ENCODE data around the gene LAMC3.

The LAMC3 gene

GRCh38 chr9:131092030-131092429 is 83.1 kb downstream of the LAMC3 start:
- no peaks in the 10 kb centered on the region for H3K4me1 ChIP-seq (ENCODE audit: low read depth, poor library complexity, severe bottlenecking)
- no peak for TF ChIP-seq CTCF (conservative IDR thresholded peaks at IDR 0.05; ENCODE audit: low read depth, low read length)
- H3K36me3 ChIP-seq (ENCODE audit: insufficient read depth): no peaks in the 10 kb centered on the region
- no peak overlapping the region for H3K4me2 ChIP-seq
- no peak overlapping the region for H3K9ac ChIP-seq
- no peak overlapping the region for H3K4me3 ChIP-seq (IDR thresholded peaks at IDR 0.05; ENCODE audit: insufficient read depth, low read depth, low read length)
- no peaks in the 10 kb centered on the region for H4K20me1 ChIP-seq (ENCODE audit: insufficient read depth)
- H3K27me3 ChIP-seq (ENCODE audit: insufficient read depth, low read depth): peaks cover 20% of the 10 kb centered on the region
- H3K79me2 ChIP-seq (ENCODE audit: insufficient read depth, low read depth): no peaks in the 10 kb centered on the region
- no peak overlapping the region for H2AFZ ChIP-seq (ENCODE audit: low read depth)
- no peak overlapping the region for H3K27ac ChIP-seq

GRCh38 chr9:131092548-131093440 is 83.8 kb downstream of the LAMC3 start:
- peaks cover 20% of the 10 kb centered on the region for H3K27me3 ChIP-seq (ENCODE audit: insufficient read depth, low read depth)
- H3K36me3 ChIP-seq (ENCODE audit: insufficient read depth): no peaks in the 10 kb centered on the region
- no peaks in the 10 kb centered on the region for H4K20me1 ChIP-seq (ENCODE audit: insufficient read depth)

GRCh38 chr9:131094015-131094414 is 85.0 kb downstream of the LAMC3 start:
- TF ChIP-seq CTCF (conservative IDR thresholded peaks at IDR 0.05; ENCODE audit: low read depth, low read length): no peak
- Histone ChIP-seq H3K4me3 (IDR thresholded peaks at IDR 0.05; ENCODE audit: insufficient read depth, low read depth, low read length) (no peak overlapping the region), H3K27ac (no peak overlapping the region), H4K20me1 (ENCODE audit: insufficient read depth) (no peaks in the 10 kb centered on the region), H3K36me3 (ENCODE audit: insufficient read depth) (no peaks in the 10 kb centered on the region), H3K4me2 (no peak overlapping the region), H3K79me2 (ENCODE audit: insufficient read depth, low read depth) (no peaks in the 10 kb centered on the region), H3K27me3 (ENCODE audit: insufficient read depth, low read depth) (peaks cover 29% of the 10 kb centered on the region), H3K4me1 (ENCODE audit: low read depth, poor library complexity, severe bottlenecking) (no peaks in the 10 kb centered on the region), H2AFZ (ENCODE audit: low read depth) (no peak overlapping the region), H3K9ac (no peak overlapping the region)

More at GRCh38 chr9:131092548-131093440, 83.8 kb downstream of the LAMC3 start:
- Histone ChIP-seq H3K9ac (no peak overlapping the region), H3K27ac (no peak overlapping the region), H2AFZ (ENCODE audit: low read depth) (no peak overlapping the region), H3K4me2 (no peak overlapping the region), H3K4me3 (IDR thresholded peaks at IDR 0.05; ENCODE audit: insufficient read depth, low read depth, low read length) (no peak overlapping the region), H3K79me2 (ENCODE audit: insufficient read depth, low read depth) (no peaks in the 10 kb centered on the region), H3K4me1 (ENCODE audit: low read depth, poor library complexity, severe bottlenecking) (no peaks in the 10 kb centered on the region)
- TF ChIP-seq CTCF (conservative IDR thresholded peaks at IDR 0.05; ENCODE audit: low read depth, low read length): no peak

- no peak overlapping the region for H3K27ac ChIP-seq
- H3K4me1 ChIP-seq (ENCODE audit: low read depth, poor library complexity, severe bottlenecking): no peaks in the 10 kb centered on the region
- H2AFZ ChIP-seq (ENCODE audit: low read depth): no peak overlapping the region
- no peaks in the 10 kb centered on the region for H4K20me1 ChIP-seq (ENCODE audit: insufficient read depth)
- H3K4me3 ChIP-seq (IDR thresholded peaks at IDR 0.05; ENCODE audit: insufficient read depth, low read depth, low read length): no peak overlapping the region
- H3K79me2 ChIP-seq (ENCODE audit: insufficient read depth, low read depth): no peaks in the 10 kb centered on the region
- H3K4me2 ChIP-seq: no peak overlapping the region
- H3K36me3 ChIP-seq (ENCODE audit: insufficient read depth): no peaks in the 10 kb centered on the region
- H3K27me3 ChIP-seq (ENCODE audit: insufficient read depth, low read depth): peaks cover 29% of the 10 kb centered on the region
- H3K9ac ChIP-seq: no peak overlapping the region
- TF ChIP-seq CTCF (conservative IDR thresholded peaks at IDR 0.05; ENCODE audit: low read depth, low read length): no peak
These were observed 85.6 kb downstream of the LAMC3 start for GRCh38 chr9:131094622-131095021.

Measured in KMS-11 (cell line).